GM23338 (cell line): Measurements from ENCODE around the gene CHRM4.

ENCODE experiments used
- CREB1 ChIP-seq: fragments of 250-450 bp; sonication (Bioruptor Pico); IDR thresholded peaks from 2 replicates; pipeline ENCODE4 v1.5.0; 2020; ENCODE audit warnings: low read depth, mild to moderate bottlenecking, moderate library complexity
- EZH2 ChIP-seq: fragments of 200-600 bp; sonication (generic); IDR thresholded peaks from one replicate; pipeline ENCODE4 v1.8.0; 2017; ENCODE audit warnings: antibody characterized with exemption, mild to moderate bottlenecking, low read depth; ENCODE audit not compliant: unreplicated experiment
- EZH2phosphoT487 ChIP-seq: fragments of 200-600 bp; sonication (generic); IDR thresholded peaks from one replicate; pipeline ENCODE4 v1.8.1; 2018; ENCODE audit warnings: antibody characterized with exemption; ENCODE audit not compliant: unreplicated experiment
- JUNB ChIP-seq: IDR thresholded peaks from one replicate; pipeline ENCODE4 v1.6.1; 2016; ENCODE audit warnings: antibody characterized with exemption; ENCODE audit not compliant: unreplicated experiment
- POLR2AphosphoS5 ChIP-seq: IDR thresholded peaks from 2 replicates; pipeline ENCODE4 v1.6.1; 2016; ENCODE audit warnings: antibody characterized with exemption, low read depth
- ZNF331 ChIP-seq: fragments of 250-450 bp; sonication (Bioruptor Pico); IDR thresholded peaks from 2 replicates; pipeline ENCODE4 v1.5.0; 2020; ENCODE audit warnings: low read depth, mild to moderate bottlenecking, moderate library complexity
- TF ChIP-seq, protein P1 (sequence below), 2 experiments: fragments of 200-600 bp in 1 of 2; sonication (generic) in 1 of 2; conservative IDR thresholded peaks; 2 replicates each; pipeline versions ENCODE4 v1.5.1 to v1.6.1; 2016 to 2017; ENCODE audit warnings: antibody characterized with exemption in 2 of 2, low read depth in 2 of 2, mild to moderate bottlenecking in 2 of 2, moderate library complexity in 1 of 2
- TF ChIP-seq, protein P2 (sequence below): IDR thresholded peaks from one replicate; pipeline ENCODE4 v1.6.1; 2018; ENCODE audit warnings: antibody characterized with exemption; ENCODE audit not compliant: unreplicated experiment

DNA sequence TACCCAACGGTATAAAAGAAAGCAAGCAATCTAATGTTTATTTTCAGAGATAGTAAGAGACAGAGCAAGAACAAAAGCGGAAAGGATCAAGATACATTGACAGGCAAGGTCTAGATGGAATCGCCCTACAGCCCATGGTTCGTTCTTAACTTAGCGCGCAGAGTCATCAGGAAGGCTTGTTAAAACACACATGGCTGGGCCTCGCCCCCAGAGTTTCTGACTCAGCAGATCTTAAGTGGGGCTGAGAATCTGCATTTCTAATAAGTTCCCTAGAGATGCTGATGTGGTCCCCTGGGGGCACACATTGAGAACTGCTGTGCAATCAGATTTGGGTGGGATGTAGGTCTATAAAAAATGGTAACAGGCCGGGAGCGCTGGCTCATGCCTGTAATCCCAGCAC is 35.8 kb upstream of the CHRM4 start:
- TF ChIP-seq JUNB (no peak), POLR2AphosphoS5 (no peak), ZNF331 (CRISPR knock-in tag) (no peak), EZH2phosphoT487 (no peak), EZH2 (no peak), CREB1 (CRISPR knock-in tag) (no peak)
- TF ChIP-seq, protein P1, sequence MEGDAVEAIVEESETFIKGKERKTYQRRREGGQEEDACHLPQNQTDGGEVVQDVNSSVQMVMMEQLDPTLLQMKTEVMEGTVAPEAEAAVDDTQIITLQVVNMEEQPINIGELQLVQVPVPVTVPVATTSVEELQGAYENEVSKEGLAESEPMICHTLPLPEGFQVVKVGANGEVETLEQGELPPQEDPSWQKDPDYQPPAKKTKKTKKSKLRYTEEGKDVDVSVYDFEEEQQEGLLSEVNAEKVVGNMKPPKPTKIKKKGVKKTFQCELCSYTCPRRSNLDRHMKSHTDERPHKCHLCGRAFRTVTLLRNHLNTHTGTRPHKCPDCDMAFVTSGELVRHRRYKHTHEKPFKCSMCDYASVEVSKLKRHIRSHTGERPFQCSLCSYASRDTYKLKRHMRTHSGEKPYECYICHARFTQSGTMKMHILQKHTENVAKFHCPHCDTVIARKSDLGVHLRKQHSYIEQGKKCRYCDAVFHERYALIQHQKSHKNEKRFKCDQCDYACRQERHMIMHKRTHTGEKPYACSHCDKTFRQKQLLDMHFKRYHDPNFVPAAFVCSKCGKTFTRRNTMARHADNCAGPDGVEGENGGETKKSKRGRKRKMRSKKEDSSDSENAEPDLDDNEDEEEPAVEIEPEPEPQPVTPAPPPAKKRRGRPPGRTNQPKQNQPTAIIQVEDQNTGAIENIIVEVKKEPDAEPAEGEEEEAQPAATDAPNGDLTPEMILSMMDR (conservative IDR thresholded peaks at IDR 0.05; ENCODE audit: low read depth in 2 of 2) = no peak
- TF ChIP-seq, protein P2, sequence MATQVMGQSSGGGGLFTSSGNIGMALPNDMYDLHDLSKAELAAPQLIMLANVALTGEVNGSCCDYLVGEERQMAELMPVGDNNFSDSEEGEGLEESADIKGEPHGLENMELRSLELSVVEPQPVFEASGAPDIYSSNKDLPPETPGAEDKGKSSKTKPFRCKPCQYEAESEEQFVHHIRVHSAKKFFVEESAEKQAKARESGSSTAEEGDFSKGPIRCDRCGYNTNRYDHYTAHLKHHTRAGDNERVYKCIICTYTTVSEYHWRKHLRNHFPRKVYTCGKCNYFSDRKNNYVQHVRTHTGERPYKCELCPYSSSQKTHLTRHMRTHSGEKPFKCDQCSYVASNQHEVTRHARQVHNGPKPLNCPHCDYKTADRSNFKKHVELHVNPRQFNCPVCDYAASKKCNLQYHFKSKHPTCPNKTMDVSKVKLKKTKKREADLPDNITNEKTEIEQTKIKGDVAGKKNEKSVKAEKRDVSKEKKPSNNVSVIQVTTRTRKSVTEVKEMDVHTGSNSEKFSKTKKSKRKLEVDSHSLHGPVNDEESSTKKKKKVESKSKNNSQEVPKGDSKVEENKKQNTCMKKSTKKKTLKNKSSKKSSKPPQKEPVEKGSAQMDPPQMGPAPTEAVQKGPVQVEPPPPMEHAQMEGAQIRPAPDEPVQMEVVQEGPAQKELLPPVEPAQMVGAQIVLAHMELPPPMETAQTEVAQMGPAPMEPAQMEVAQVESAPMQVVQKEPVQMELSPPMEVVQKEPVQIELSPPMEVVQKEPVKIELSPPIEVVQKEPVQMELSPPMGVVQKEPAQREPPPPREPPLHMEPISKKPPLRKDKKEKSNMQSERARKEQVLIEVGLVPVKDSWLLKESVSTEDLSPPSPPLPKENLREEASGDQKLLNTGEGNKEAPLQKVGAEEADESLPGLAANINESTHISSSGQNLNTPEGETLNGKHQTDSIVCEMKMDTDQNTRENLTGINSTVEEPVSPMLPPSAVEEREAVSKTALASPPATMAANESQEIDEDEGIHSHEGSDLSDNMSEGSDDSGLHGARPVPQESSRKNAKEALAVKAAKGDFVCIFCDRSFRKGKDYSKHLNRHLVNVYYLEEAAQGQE = no peak
